Vagina (tissue), 2 donors: ENCODE measurements around the gene TBXAS1. TPM values are rescaled to one million over a fixed set of nuclear protein-coding genes. Genes with fewer than 3 reads are reported as not detected.

Source experiments
- DNase-seq, 2 donors: peaks; one replicate each; pipeline ENCODE4 v3.0.0-alpha.2; 2017; ENCODE audit errors: extremely low spot score in 2 of 2
- H3K27ac ChIP-seq: fragments of 200-600 bp; sonication (generic); one replicate; pipeline ENCODE4 v1.5.1; 2019
- H3K27me3 ChIP-seq: fragments of 200-600 bp; sonication (generic); one replicate; pipeline ENCODE4 v1.5.1; 2019
- H3K36me3 ChIP-seq, 2 donors: fragments of 200-600 bp; sonication (generic); one replicate each; pipeline ENCODE4 v1.5.1; 2017 to 2019
- H3K4me1 ChIP-seq: fragments of 200-600 bp; sonication (generic); one replicate; pipeline ENCODE4 v1.5.1; 2019
- H3K4me3 ChIP-seq, 2 donors: fragments of 200-600 bp; sonication (generic); 1 replicate in 1 of 2; 2 replicates in 1 of 2; pipeline ENCODE4 v1.5.1; 2016 to 2019
- H3K9me3 ChIP-seq: fragments of 200-600 bp; sonication (generic); one replicate; pipeline ENCODE4 v1.5.1; 2019
- POLR2A ChIP-seq, 2 donors: fragments of 450-650 bp; IDR thresholded peaks; one replicate each; pipeline ENCODE4 v1.6.1; 2017; ENCODE audit warnings: antibody characterized with exemption in 2 of 2, mild to moderate bottlenecking in 2 of 2, moderate library complexity in 2 of 2
- POLR2AphosphoS5 ChIP-seq, 2 donors: sonication (generic); formaldehyde crosslinking; IDR thresholded peaks; one replicate each; pipeline ENCODE4 v1.9.0; 2017; ENCODE audit warnings: antibody characterized with exemption in 2 of 2, mild to moderate bottlenecking in 2 of 2, low read depth in 1 of 2; ENCODE audit not compliant: insufficient read depth in 1 of 2
- intact Hi-C: fragments of 100-400 bp; cut with DNase I; formaldehyde crosslinking; loops from one replicate; pipeline ENCODE4 v1.15.1; 2023
- total RNA-seq: library from RNA; depleted of rRNA; stranded (reverse); fragments of >200 nt; gene quantifications from one replicate; pipeline ENCODE4 v1.2.3, GENCODE V29; 2016
- TF ChIP-seq, protein P1 (sequence below), 3 experiments: fragments of 450-650 bp in 2 of 3; fragments of 200-600 bp in 1 of 3; sonication (generic) in 1 of 3; IDR thresholded peaks; one replicate each; pipeline ENCODE4 v1.5.1; 2017 to 2019; ENCODE audit warnings: antibody characterized with exemption in 3 of 3, mild to moderate bottlenecking in 2 of 3, moderate library complexity in 2 of 3

TBXAS1 gene
- total RNA-seq, 1 donor from 2014 or later, result 18.4 TPM

DNA sequence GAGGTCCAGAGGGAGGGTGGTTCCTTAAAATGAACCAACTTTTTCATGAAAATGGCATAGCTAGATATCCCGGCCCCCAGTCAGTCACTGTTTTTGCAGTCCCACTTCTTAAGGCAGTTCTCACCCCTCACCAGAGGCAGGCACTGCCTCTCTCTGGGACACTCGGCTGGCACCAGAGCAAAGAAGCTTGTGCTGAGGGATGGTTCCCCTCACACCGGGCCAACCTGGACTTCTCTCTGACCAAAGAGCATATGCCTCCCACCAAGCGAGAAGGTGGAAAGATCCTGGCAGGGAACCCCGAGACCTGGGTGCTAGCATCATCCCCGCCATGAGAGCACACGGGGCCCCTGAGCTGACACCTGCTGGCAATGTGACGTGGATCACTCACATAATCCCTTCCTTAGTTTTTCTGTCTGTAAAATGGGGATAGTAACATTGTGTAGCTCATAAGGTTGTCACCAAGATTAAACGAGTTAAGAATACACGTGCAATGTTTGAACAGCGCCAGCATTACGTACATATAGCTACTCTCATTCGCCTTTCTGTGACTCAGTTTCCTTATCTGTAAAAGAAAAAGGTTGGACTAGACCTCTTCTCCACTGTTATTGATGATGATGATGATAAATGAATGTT is 145.2 kb downstream of the TBXAS1 start:
- intact Hi-C loops, result no loop called here
- TF ChIP-seq POLR2A (IDR thresholded peaks at IDR 0.05), result no peak

DNA sequence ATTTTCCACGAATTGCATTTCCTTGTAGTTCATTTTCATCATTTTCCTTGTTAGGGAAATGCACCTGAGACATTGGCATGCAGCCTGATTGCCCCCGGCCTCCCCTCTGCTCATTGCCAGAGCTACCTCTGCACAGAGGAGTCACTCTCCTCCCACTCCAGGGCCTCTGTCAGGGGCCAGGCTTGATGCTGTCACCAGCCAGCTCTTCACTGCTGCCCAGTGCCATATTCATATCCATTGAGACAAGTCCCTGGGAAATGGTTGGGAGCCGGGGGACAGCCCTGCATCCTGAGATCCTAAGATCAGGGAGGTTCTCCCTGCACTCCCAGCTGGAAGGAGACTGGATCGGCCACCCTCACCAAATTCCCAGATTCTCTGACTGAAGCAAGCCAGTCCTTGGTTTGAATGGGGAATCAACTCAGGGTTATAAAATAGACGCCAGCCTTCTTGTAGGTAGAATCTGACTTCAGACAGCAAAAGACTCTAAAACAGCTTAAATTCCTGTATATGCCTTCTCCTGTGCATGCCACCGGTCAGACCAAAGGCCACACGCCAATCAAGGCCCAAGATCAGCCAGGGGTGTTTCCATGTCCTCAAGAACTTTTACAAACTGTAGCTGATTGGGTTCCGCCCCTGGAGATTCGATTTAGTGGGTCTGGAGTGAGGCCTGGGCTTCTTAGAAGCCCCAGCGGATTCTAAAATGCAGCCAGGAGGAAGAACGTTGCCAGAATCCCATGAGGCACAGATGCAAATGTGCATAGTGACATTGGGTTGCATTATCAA is 147.2 kb downstream of the TBXAS1 start:
- Histone ChIP-seq H3K9me3 (no peaks in the 10 kb centered on the region), H3K4me3 (no peak overlapping the region), H3K27me3 (no peaks in the 10 kb centered on the region), H3K4me1 (no peaks in the 10 kb centered on the region), H3K27ac (no peak overlapping the region), H3K36me3 (no peaks in the 10 kb centered on the region)
- no peak for DNase-seq
- no peak for TF ChIP-seq POLR2A (IDR thresholded peaks at IDR 0.05)
- TF ChIP-seq, protein P1, sequence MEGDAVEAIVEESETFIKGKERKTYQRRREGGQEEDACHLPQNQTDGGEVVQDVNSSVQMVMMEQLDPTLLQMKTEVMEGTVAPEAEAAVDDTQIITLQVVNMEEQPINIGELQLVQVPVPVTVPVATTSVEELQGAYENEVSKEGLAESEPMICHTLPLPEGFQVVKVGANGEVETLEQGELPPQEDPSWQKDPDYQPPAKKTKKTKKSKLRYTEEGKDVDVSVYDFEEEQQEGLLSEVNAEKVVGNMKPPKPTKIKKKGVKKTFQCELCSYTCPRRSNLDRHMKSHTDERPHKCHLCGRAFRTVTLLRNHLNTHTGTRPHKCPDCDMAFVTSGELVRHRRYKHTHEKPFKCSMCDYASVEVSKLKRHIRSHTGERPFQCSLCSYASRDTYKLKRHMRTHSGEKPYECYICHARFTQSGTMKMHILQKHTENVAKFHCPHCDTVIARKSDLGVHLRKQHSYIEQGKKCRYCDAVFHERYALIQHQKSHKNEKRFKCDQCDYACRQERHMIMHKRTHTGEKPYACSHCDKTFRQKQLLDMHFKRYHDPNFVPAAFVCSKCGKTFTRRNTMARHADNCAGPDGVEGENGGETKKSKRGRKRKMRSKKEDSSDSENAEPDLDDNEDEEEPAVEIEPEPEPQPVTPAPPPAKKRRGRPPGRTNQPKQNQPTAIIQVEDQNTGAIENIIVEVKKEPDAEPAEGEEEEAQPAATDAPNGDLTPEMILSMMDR (IDR thresholded peaks at IDR 0.05), result no peak
- no peak for TF ChIP-seq POLR2AphosphoS5 (IDR thresholded peaks at IDR 0.05; ENCODE audit: insufficient read depth in 1 of 2, low read depth in 1 of 2)
- intact Hi-C loops, result no loop called here

More for the DNA sequence above, 145.2 kb downstream of the TBXAS1 start:
- Histone ChIP-seq H3K27me3 (no peaks in the 10 kb centered on the region), H3K9me3 (no peaks in the 10 kb centered on the region), H3K27ac (no peak overlapping the region), H3K36me3 (no peaks in the 10 kb centered on the region), H3K4me3 (no peak overlapping the region), H3K4me1 (no peaks in the 10 kb centered on the region)
- DNase-seq, result no peak

- TF ChIP-seq, protein P1 (IDR thresholded peaks at IDR 0.05), result no peak
- no peak for TF ChIP-seq POLR2A (IDR thresholded peaks at IDR 0.05)
- TF ChIP-seq POLR2AphosphoS5 (IDR thresholded peaks at IDR 0.05; ENCODE audit: insufficient read depth in 1 of 2, low read depth in 1 of 2), result no peak
- Histone ChIP-seq H3K4me1 (no peaks in the 10 kb centered on the region), H3K27me3 (no peaks in the 10 kb centered on the region), H3K27ac (no peak overlapping the region), H3K9me3 (no peaks in the 10 kb centered on the region), H3K36me3 (no peaks in the 10 kb centered on the region), H3K4me3 (no peak overlapping the region)
- no peak for DNase-seq
- intact Hi-C loops, result no loop called here
Observed at GRCh38 chr7:139976838-139977656, 148.0 kb downstream of the TBXAS1 start.

- intact Hi-C loops, result no loop called here
Observed at GRCh38 chr7:139981511-139981895, 152.4 kb downstream of the TBXAS1 start.

More at GRCh38 chr7:139981511-139981895, 152.4 kb downstream of the TBXAS1 start:
- Histone ChIP-seq H3K36me3 (no peaks in the 10 kb centered on the region), H3K4me1 (no peaks in the 10 kb centered on the region), H3K4me3 (no peak overlapping the region), H3K27me3 (no peaks in the 10 kb centered on the region), H3K27ac (no peak overlapping the region), H3K9me3 (no peaks in the 10 kb centered on the region)
- DNase-seq, result no peak
- TF ChIP-seq POLR2AphosphoS5 (IDR thresholded peaks at IDR 0.05; ENCODE audit: insufficient read depth in 1 of 2, low read depth in 1 of 2) (no peak), POLR2A (IDR thresholded peaks at IDR 0.05) (no peak)
- TF ChIP-seq, protein P1 (IDR thresholded peaks at IDR 0.05), result no peak
